Lower leg skin (tissue), 4 donors: ENCODE measurements around the gene PDXDC1. TPM values are rescaled to one million over a fixed set of nuclear protein-coding genes. Genes with fewer than 3 reads are reported as not detected.
"Not testable (repeated sequence)": the region's sequence is repeated elsewhere in the genome, so short reads cannot be mapped to it uniquely, and the experiment has no call there.

ENCODE experiments used
- DNase-seq, 2 donors: peaks; one replicate each; pipeline ENCODE4 v3.0.0-alpha.2; 2019; ENCODE audit warnings: low spot score in 2 of 2
- H3K4me3 ChIP-seq: fragments of 200-600 bp; sonication (generic); 2 replicates; pipeline ENCODE4 v1.5.1; 2017; ENCODE audit warnings: mild to moderate bottlenecking, low read depth; ENCODE audit not compliant: poor library complexity, severe bottlenecking
- POLR2A ChIP-seq, 2 donors: fragments of 450-650 bp; IDR thresholded peaks; one replicate each; pipeline ENCODE4 v1.6.1; 2016 to 2017; ENCODE audit warnings: antibody characterized with exemption in 2 of 2, mild to moderate bottlenecking in 1 of 2, moderate library complexity in 1 of 2
- WGBS, 2 donors: methylation state at CpG; one replicate each; pipeline ENCODE4 v1.1.5; 2018; 5-methylcytosine and 5-hydroxymethylcytosine counted together
- intact Hi-C: fragments of 100-400 bp; cut with DNase I; formaldehyde crosslinking; loops from one replicate; pipeline ENCODE4 v1.15.0; 2023; ENCODE audit warnings: low total_unique reads
- total RNA-seq, 4 donors: library from RNA; depleted of rRNA; stranded (reverse); fragments of >200 nt; gene quantifications; one replicate each; pipeline ENCODE4 v1.1.0, GENCODE V29; 2016
- TF ChIP-seq, protein P1 (sequence below), 3 donors: fragments of 450-650 bp; IDR thresholded peaks; one replicate each; pipeline ENCODE4 v1.5.1; 2016; ENCODE audit warnings: antibody characterized with exemption in 3 of 3, mild to moderate bottlenecking in 3 of 3, moderate library complexity in 2 of 3

PDXDC1 gene
- total RNA-seq, 4 donors from 2014 or later, result 38.2 to 63.0 (median 50.1) TPM

GRCh38 chr16:15059324-15059723 lies 84.5 kb downstream of the PDXDC1 start:
- no peak for DNase-seq
- intact Hi-C loops, result no loop called here
- 63 to 86% methylated on average over 3 of the region's 3 CpGs for WGBS, 2 donors
- H3K4me3 ChIP-seq, result no peak overlapping the region
- TF ChIP-seq, protein P1, sequence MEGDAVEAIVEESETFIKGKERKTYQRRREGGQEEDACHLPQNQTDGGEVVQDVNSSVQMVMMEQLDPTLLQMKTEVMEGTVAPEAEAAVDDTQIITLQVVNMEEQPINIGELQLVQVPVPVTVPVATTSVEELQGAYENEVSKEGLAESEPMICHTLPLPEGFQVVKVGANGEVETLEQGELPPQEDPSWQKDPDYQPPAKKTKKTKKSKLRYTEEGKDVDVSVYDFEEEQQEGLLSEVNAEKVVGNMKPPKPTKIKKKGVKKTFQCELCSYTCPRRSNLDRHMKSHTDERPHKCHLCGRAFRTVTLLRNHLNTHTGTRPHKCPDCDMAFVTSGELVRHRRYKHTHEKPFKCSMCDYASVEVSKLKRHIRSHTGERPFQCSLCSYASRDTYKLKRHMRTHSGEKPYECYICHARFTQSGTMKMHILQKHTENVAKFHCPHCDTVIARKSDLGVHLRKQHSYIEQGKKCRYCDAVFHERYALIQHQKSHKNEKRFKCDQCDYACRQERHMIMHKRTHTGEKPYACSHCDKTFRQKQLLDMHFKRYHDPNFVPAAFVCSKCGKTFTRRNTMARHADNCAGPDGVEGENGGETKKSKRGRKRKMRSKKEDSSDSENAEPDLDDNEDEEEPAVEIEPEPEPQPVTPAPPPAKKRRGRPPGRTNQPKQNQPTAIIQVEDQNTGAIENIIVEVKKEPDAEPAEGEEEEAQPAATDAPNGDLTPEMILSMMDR (IDR thresholded peaks at IDR 0.05), result no peak
- no peak for TF ChIP-seq POLR2A (IDR thresholded peaks at IDR 0.05)

DNA sequence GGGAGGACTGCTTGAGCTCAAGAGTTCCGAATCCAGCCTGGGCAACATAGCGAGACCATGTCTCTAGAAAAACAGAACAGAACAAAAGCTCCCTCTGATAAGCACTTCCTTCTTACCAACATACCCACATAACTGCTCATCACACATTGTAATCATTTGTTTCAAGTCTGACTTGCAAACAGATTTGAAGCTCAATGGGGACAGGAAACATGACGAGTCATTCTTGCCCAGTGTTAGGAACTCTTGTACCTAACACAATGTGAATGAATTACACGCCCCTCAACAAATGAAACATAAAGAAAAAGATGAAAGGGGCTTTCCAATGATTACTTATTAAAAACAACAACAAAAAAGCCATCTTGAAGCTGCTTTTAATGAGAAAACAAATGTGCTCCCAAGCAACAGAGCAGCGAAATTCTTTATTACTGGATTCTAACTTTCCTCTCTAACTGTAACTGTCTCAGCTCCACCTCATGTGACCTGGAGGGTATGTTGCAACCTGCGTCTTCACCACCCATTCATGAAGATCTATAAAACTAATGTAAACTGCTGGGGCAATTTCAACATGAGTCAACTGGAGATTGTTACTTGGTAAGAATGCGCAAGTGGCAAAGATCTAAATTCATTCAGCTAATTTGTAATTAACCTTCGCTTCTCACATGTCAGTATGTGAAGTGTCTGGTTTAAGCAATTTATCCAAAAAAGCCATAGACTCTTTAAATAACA lies 87.4 kb downstream of the PDXDC1 start:
- H3K4me3 ChIP-seq, intact Hi-C loops, DNase-seq: not testable (repeated sequence)
- WGBS, 2 donors, result 86 to 90% methylated on average over 8 of the region's 8 CpGs

- H3K4me3 ChIP-seq, intact Hi-C loops, DNase-seq: not testable (repeated sequence)
- WGBS, 2 donors, result 96 to 100% methylated on average over 2 to 4 of the region's 4 CpGs
These were observed 91.1 kb downstream of the PDXDC1 start for GRCh38 chr16:15065961-15066360.

GRCh38 chr16:15066690-15067089 lies 91.9 kb downstream of the PDXDC1 start:
- DNase-seq, H3K4me3 ChIP-seq, intact Hi-C loops: not testable (repeated sequence)
- 87 to 95% methylated on average over 6 to 7 of the region's 8 CpGs for WGBS, 2 donors

GRCh38 chr16:15071013-15071412 lies 96.2 kb downstream of the PDXDC1 start:
- H3K4me3 ChIP-seq, DNase-seq, intact Hi-C loops: not testable (repeated sequence)
- WGBS, 2 donors, result 55 to 69% methylated on average over 4 of the region's 4 CpGs

DNA sequence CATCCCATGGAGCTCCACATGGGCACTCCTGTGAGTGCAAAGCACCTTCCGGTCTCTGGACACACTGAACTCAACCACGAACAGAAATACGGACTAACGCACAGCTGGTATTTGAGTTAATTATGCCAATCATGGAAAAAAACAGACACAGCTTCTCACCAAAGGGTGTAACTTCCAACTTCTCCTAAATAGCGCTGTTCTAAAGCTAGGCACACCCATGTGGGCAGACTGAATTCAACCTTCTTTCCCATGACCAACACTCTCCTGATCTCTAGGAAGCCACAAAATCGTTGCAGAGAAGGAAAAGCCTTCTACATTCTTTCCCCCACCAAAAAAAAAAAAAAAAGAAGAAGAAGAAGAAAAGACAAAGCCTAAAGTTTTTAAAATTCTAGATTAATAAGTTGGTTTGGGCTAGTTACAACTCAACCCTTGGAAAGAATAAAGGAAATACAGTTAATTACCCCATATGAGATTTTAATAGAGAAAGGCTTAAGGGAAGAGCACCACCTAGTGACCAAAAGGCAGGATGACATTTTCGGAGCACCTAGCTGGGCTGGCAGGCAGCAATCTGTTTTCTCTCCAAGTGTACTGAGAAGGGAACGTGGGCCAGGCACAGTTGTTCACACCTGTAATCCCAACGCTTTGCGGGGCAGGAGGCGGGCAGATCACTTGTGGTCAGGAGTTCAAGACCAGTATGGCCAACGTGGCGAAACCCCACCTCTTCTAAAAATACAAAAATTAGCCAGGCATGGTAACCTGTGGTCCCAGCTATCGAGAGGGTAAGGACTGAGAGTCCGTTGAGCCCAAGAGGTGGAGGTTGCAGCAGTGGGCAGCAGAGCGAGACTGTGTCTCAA lies 97.3 kb downstream of the PDXDC1 start:
- DNase-seq, H3K4me3 ChIP-seq, intact Hi-C loops: not testable (repeated sequence)
- WGBS, 2 donors, result 40 to 43% methylated on average over 16 of the region's 16 CpGs

GRCh38 chr16:15073101-15073500 lies 98.3 kb downstream of the PDXDC1 start:
- WGBS, 2 donors, result 84 to 90% methylated on average over 6 of the region's 6 CpGs
- DNase-seq, result no peak

GRCh38 chr16:15076161-15076560 lies 101.3 kb downstream of the PDXDC1 start:
- H3K4me3 ChIP-seq, DNase-seq, intact Hi-C loops: not testable (repeated sequence)
- 54 to 60% methylated on average over 2 of the region's 2 CpGs for WGBS, 2 donors

More at GRCh38 chr16:15073101-15073500, 98.3 kb downstream of the PDXDC1 start:
- no peak for TF ChIP-seq POLR2A (IDR thresholded peaks at IDR 0.05)
- TF ChIP-seq, protein P1 (IDR thresholded peaks at IDR 0.05), result no peak
- no peak overlapping the region for H3K4me3 ChIP-seq
- intact Hi-C loops, result no loop called here

GRCh38 chr16:15080883-15081282 lies 106.1 kb downstream of the PDXDC1 start:
- WGBS, 2 donors, result 96 to 100% methylated on average over 1 of the region's 1 CpG
- intact Hi-C loops, result not testable (repeated sequence)

GRCh38 chr16:15082788-15083187 lies 108.0 kb downstream of the PDXDC1 start:
- intact Hi-C loops, result not testable (repeated sequence)
- 86 to 89% methylated on average over 3 of the region's 3 CpGs for WGBS, 2 donors

More at GRCh38 chr16:15080883-15081282, 106.1 kb downstream of the PDXDC1 start:
- DNase-seq, H3K4me3 ChIP-seq: not testable (repeated sequence)

GRCh38 chr16:15090663-15091269 lies 115.9 kb downstream of the PDXDC1 start:
- DNase-seq, H3K4me3 ChIP-seq, intact Hi-C loops: not testable (repeated sequence)
- 58 to 67% methylated on average over 1 of the region's 1 CpG for WGBS, 2 donors

More at GRCh38 chr16:15082788-15083187, 108.0 kb downstream of the PDXDC1 start:
- not testable (repeated sequence) for H3K4me3 ChIP-seq, DNase-seq

DNA sequence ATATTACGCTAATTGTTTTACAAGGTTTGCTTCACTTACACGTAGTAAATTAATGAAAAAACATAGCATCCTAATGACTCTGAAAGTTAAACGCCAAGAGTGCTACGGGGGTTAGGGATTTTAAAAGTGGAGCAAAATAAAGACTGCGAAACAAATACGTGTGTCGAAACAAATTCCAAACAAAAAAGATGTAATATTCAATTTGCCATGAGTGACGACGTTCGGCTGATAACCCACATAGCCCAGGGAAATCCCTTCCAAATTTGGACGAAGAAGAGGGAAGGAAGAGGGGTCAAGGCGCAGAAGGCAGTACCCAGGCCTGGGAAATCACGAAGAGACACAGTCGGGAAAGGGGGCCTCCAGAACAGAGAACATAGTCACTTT lies 118.7 kb downstream of the PDXDC1 start:
- WGBS, 2 donors, result 3 to 8% methylated on average over 14 of the region's 14 CpGs
- DNase-seq, intact Hi-C loops: not testable (repeated sequence)

More for the DNA sequence above, 118.7 kb downstream of the PDXDC1 start:
- not testable (repeated sequence) for H3K4me3 ChIP-seq
